AG10803 (cell line): ENCODE data around the gene UVSSA.
A peak's percentile ranks its signal among the peaks of the same experiment; 100 is the strongest.

Experiments used
- DNase-seq: peaks from one replicate; pipeline ENCODE4 v3.0.0; 2010; ENCODE audit warnings: low read depth
- H3K4me3 ChIP-seq: 2 replicates; pipeline ENCODE4 v1.5.1; 2011; ENCODE audit warnings: mild to moderate bottlenecking, low read length, control low read depth
- TF ChIP-seq, protein P1 (sequence below): conservative IDR thresholded peaks from 2 replicates; pipeline ENCODE4 v1.5.1; 2011; ENCODE audit warnings: mild to moderate bottlenecking, low read length, control low read depth, inconsistent platforms

Gene UVSSA, protein sequence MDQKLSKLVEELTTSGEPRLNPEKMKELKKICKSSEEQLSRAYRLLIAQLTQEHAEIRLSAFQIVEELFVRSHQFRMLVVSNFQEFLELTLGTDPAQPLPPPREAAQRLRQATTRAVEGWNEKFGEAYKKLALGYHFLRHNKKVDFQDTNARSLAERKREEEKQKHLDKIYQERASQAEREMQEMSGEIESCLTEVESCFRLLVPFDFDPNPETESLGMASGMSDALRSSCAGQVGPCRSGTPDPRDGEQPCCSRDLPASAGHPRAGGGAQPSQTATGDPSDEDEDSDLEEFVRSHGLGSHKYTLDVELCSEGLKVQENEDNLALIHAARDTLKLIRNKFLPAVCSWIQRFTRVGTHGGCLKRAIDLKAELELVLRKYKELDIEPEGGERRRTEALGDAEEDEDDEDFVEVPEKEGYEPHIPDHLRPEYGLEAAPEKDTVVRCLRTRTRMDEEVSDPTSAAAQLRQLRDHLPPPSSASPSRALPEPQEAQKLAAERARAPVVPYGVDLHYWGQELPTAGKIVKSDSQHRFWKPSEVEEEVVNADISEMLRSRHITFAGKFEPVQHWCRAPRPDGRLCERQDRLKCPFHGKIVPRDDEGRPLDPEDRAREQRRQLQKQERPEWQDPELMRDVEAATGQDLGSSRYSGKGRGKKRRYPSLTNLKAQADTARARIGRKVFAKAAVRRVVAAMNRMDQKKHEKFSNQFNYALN

GRCh38 chr4:1346781-1347409 is at the start of gene UVSSA:
TSS of gene UVSSA (plus strand) at chr4:1347208. CDS start at chr4:1348092, 884 bp downstream.
- peak within 1 kb of the TSS; percentile 74 for H3K4me3 ChIP-seq
- TF ChIP-seq, protein P1, sequence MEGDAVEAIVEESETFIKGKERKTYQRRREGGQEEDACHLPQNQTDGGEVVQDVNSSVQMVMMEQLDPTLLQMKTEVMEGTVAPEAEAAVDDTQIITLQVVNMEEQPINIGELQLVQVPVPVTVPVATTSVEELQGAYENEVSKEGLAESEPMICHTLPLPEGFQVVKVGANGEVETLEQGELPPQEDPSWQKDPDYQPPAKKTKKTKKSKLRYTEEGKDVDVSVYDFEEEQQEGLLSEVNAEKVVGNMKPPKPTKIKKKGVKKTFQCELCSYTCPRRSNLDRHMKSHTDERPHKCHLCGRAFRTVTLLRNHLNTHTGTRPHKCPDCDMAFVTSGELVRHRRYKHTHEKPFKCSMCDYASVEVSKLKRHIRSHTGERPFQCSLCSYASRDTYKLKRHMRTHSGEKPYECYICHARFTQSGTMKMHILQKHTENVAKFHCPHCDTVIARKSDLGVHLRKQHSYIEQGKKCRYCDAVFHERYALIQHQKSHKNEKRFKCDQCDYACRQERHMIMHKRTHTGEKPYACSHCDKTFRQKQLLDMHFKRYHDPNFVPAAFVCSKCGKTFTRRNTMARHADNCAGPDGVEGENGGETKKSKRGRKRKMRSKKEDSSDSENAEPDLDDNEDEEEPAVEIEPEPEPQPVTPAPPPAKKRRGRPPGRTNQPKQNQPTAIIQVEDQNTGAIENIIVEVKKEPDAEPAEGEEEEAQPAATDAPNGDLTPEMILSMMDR, result no peak
- DNase-seq, result peak; percentile 99

GRCh38 chr4:1297456-1298325 is 49.3 kb upstream of the UVSSA start:
- TF ChIP-seq, protein P1, result no peak
- DNase-seq, result no peak
- H3K4me3 ChIP-seq, result no peak overlapping the region

GRCh38 chr4:1298461-1298860 is 48.5 kb upstream of the UVSSA start:
- H3K4me3 ChIP-seq, result no peak overlapping the region
- DNase-seq, result no peak
- TF ChIP-seq, protein P1, result no peak

GRCh38 chr4:1299301-1299860 is 47.6 kb upstream of the UVSSA start:
- no peak overlapping the region for H3K4me3 ChIP-seq
- TF ChIP-seq, protein P1, result no peak
- DNase-seq, result no peak

GRCh38 chr4:1300466-1301455 is 46.2 kb upstream of the UVSSA start:
- H3K4me3 ChIP-seq, result no peak overlapping the region
- DNase-seq, result peak; percentile 46
- TF ChIP-seq, protein P1, result no peak
